Parathyroid adenoma (tissue), 2 donors: Measurements from ENCODE around the gene LARGE1.

Experiments
- H2AFZ ChIP-seq: fragments of 300-600 bp; sonication (generic); one replicate; pipeline ENCODE4 v1.7.0; 2017; ENCODE audit warnings: antibody characterized with exemption, mild to moderate bottlenecking
- H3K27ac ChIP-seq: fragments of 300-600 bp; sonication (generic); one replicate; pipeline ENCODE4 v1.7.0; 2017
- H3K27me3 ChIP-seq: fragments of 300-600 bp; sonication (generic); one replicate; pipeline ENCODE4 v1.7.0; 2017; ENCODE audit warnings: low read length; ENCODE audit not compliant: control insufficient read depth, insufficient read depth
- H3K36me3 ChIP-seq: fragments of 300-600 bp; sonication (generic); one replicate; pipeline ENCODE4 v1.7.0; 2017; ENCODE audit warnings: low read length; ENCODE audit not compliant: control insufficient read depth, insufficient read depth
- H3K4me1 ChIP-seq: fragments of 300-600 bp; sonication (generic); one replicate; pipeline ENCODE4 v1.7.0; 2017; ENCODE audit warnings: control low read depth
- H3K4me2 ChIP-seq: fragments of 300-600 bp; sonication (generic); one replicate; pipeline ENCODE4 v1.7.0; 2017; ENCODE audit warnings: low read length
- H3K4me3 ChIP-seq: fragments of 300-600 bp; sonication (generic); one replicate; pipeline ENCODE4 v1.7.0; 2017; ENCODE audit warnings: low read depth, low read length
- H3K79me2 ChIP-seq: fragments of 300-600 bp; sonication (generic); one replicate; pipeline ENCODE4 v1.7.0; 2017; ENCODE audit warnings: control low read depth
- H3K9ac ChIP-seq: fragments of 300-600 bp; sonication (generic); one replicate; pipeline ENCODE4 v1.7.0; 2017; ENCODE audit warnings: mild to moderate bottlenecking
- H3K9me3 ChIP-seq: fragments of 300-600 bp; sonication (generic); one replicate; pipeline ENCODE4 v1.7.0; 2017; ENCODE audit warnings: low read length; ENCODE audit not compliant: control insufficient read depth
- TF ChIP-seq, protein P1 (sequence below): fragments of 300-600 bp; sonication (generic); IDR thresholded peaks from one replicate; pipeline ENCODE4 v1.7.0; 2017; ENCODE audit warnings: antibody characterized with exemption, mild to moderate bottlenecking
- donor health status: primary hyperparathyroidism.

The LARGE1 gene

DNA sequence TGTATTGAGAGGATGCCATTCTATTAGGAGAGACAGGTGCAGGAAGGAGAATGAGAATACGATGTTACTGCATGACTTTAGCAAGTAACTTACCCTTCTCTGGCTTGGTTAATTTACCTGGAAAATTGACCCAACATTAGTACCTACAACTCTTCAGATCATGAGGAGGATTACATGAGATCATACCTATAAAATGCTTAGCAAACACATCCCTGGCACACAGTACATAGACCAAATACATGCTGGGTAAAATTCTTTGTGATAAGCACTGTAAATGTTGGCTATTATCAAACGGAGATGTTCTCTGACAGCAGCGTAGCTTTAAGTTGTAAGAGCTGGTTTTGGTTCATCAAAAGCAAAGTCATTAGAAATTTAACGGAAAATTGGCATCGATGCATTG lies 28.8 kb downstream of the LARGE1 start:
- Histone ChIP-seq H3K79me2 (peaks cover 2% of the 10 kb centered on the region), H3K27me3 (no peaks in the 10 kb centered on the region), H3K4me3 (no peak overlapping the region), H3K4me2 (no peak overlapping the region), H3K4me1 (no peaks in the 10 kb centered on the region), H3K27ac (no peak overlapping the region), H2AFZ (no peak overlapping the region), H3K9ac (no peak overlapping the region), H3K36me3 (no peaks in the 10 kb centered on the region), H3K9me3 (no peaks in the 10 kb centered on the region)
- TF ChIP-seq, protein P1, sequence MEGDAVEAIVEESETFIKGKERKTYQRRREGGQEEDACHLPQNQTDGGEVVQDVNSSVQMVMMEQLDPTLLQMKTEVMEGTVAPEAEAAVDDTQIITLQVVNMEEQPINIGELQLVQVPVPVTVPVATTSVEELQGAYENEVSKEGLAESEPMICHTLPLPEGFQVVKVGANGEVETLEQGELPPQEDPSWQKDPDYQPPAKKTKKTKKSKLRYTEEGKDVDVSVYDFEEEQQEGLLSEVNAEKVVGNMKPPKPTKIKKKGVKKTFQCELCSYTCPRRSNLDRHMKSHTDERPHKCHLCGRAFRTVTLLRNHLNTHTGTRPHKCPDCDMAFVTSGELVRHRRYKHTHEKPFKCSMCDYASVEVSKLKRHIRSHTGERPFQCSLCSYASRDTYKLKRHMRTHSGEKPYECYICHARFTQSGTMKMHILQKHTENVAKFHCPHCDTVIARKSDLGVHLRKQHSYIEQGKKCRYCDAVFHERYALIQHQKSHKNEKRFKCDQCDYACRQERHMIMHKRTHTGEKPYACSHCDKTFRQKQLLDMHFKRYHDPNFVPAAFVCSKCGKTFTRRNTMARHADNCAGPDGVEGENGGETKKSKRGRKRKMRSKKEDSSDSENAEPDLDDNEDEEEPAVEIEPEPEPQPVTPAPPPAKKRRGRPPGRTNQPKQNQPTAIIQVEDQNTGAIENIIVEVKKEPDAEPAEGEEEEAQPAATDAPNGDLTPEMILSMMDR: no peak

DNA sequence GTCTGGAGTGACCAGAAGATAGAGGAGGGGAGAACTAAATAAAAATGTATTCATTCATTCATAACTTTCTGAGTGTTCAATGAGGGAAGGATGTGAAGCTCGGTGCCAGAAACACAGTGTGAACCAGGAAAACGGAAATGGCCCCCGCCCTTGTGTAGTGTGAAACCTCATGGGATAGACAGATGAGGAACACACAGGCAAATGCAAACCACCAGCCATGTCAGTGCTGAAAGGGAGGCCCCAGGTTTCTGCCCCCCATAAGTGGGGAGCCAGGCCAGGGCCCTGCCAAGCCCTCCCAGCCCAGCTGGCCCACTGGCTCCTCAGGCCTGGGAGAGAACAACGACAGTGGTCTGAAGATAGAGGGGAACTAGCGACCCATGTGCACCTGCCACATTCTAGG lies 30.5 kb downstream of the LARGE1 start:
- Histone ChIP-seq H3K27ac (no peak overlapping the region), H3K4me1 (no peaks in the 10 kb centered on the region), H3K79me2 (peaks cover 2% of the 10 kb centered on the region), H3K36me3 (no peaks in the 10 kb centered on the region), H3K9me3 (no peaks in the 10 kb centered on the region), H2AFZ (no peak overlapping the region), H3K27me3 (no peaks in the 10 kb centered on the region), H3K9ac (no peak overlapping the region), H3K4me2 (no peak overlapping the region), H3K4me3 (no peak overlapping the region)
- TF ChIP-seq, protein P1: no peak

DNA sequence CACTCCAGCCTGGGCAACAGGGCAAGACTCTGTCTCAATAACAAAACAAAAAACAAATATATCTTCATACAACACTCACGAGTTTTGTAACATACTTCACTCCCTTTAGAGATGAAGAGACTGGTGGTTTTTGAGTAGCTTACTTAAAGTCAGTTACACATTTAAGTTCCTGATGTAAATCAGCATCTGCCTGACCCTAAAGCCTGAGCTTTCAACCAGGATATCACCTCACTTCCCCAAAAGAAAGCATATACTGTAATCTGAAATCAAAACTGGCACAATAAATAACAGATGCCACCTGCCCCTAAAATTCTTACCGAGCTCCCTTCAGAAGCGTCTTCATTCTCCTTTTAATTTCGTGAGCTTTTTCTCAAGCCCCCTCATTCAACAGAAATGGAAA lies 31.5 kb downstream of the LARGE1 start:
- no peaks in the 10 kb centered on the region for H3K36me3 ChIP-seq
- TF ChIP-seq, protein P1: no peak
- H3K27me3 ChIP-seq: no peaks in the 10 kb centered on the region
- H3K4me3 ChIP-seq: no peak overlapping the region
- H3K27ac ChIP-seq: no peak overlapping the region
- peaks cover 4% of the 10 kb centered on the region for H3K79me2 ChIP-seq
- H3K4me2 ChIP-seq: no peak overlapping the region
- H3K4me1 ChIP-seq: no peaks in the 10 kb centered on the region
- H2AFZ ChIP-seq: no peak overlapping the region
- no peaks in the 10 kb centered on the region for H3K9me3 ChIP-seq
- no peak overlapping the region for H3K9ac ChIP-seq

DNA sequence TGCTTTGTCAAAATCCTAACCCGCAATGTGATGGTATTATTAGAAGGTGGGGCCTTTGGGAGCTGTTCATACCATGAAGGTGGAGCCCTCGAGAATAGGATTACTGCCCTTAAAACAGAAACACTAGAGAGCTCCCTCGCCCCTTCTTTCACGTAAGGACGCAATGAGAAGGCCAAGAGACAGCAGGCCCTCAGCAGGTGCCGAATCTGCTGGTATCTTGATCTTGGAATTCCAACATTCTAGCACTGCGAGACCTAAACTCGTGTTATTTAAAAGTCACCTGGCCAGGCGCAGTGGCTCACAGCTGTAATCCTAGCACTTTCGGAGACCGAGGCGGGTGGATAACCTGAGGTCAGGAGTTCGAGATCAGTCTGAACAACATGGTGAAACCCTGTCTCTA lies 33.1 kb downstream of the LARGE1 start:
- Histone ChIP-seq H3K79me2 (peaks cover 4% of the 10 kb centered on the region), H3K4me3 (no peak overlapping the region), H3K9ac (no peak overlapping the region), H3K27ac (no peak overlapping the region), H2AFZ (no peak overlapping the region), H3K9me3 (no peaks in the 10 kb centered on the region), H3K4me2 (no peak overlapping the region), H3K4me1 (no peaks in the 10 kb centered on the region), H3K27me3 (no peaks in the 10 kb centered on the region), H3K36me3 (no peaks in the 10 kb centered on the region)
- TF ChIP-seq, protein P1: no peak

DNA sequence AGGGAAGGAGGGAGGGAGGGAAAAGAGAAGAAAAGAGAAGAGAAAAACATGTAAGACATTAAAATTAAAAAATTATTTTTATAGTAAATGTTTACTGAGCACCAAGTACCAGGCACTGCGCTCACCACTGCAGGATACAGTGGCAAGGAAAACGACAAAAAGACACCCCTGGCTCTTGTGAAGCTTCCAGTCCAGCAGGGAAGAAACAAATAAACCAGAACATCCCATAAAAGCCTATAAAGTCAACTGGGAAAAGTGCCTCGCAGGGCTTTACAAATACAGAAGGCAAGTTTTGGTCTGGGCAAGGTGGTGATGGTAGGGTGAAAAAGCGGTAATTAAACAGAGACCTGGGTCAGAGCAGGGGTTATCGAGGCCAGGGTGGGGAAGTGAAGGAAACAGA lies 33.6 kb downstream of the LARGE1 start:
- Histone ChIP-seq H3K36me3 (no peaks in the 10 kb centered on the region), H3K4me1 (no peaks in the 10 kb centered on the region), H2AFZ (no peak overlapping the region), H3K9me3 (no peaks in the 10 kb centered on the region), H3K9ac (no peak overlapping the region), H3K79me2 (peaks cover 4% of the 10 kb centered on the region), H3K27ac (no peak overlapping the region), H3K4me3 (no peak overlapping the region), H3K27me3 (no peaks in the 10 kb centered on the region), H3K4me2 (no peak overlapping the region)
- TF ChIP-seq, protein P1: no peak
